Measurements from ENCODE around the gene HS6ST1. TPM values are rescaled to one million over a fixed set of nuclear protein-coding genes. Genes with fewer than 3 reads are reported as not detected.

Gene HS6ST1
- total and polyA plus RNA-seq, 2 of the 4 experiments (the other 2 are of a cell fraction): 29.9 to 36.9 TPM

GRCh38 chr2:128232965-128233789, 85.5 kb downstream of the HS6ST1 start (continued):
- TF ChIP-seq MAZ (IDR thresholded peaks at IDR 0.05; ENCODE audit: borderline replicate concordance, low read depth, low read length): peak; percentile 71; the same call in 1 of the 2 replicates
- peak; percentile 42; the same call in 1 of the 2 replicates for TF ChIP-seq MXI1 (IDR thresholded peaks at IDR 0.05; ENCODE audit: borderline replicate concordance, low read depth, low read length)

GRCh38 chr2:128228894-128229293, 89.8 kb downstream of the HS6ST1 start:
- H2AK9ac ChIP-seq (replicated peaks; ENCODE audit: low read depth, low read length, poor library complexity): no peak overlapping the region
- no TSS peak for BruUV-seq (replicated peaks)
- dilution Hi-C loops (cut with HindIII; ENCODE audit: low sequenced_read_pairs, unreplicated experiment): no loop called here

More at GRCh38 chr2:128228894-128229293, 89.8 kb downstream of the HS6ST1 start:
- no peak overlapping the region for H3K9ac ChIP-seq (ENCODE audit: low read depth, low read length)
- no peak overlapping the region for H3K4me2 ChIP-seq (ENCODE audit: low read depth, low read length)
- in situ Hi-C loops (cut with MboI; ENCODE audit: low sequenced_read_pairs): no loop called here
- H4K8ac ChIP-seq (ENCODE audit: low read depth in 2 of 2, low read length in 2 of 2): no peak overlapping the region
- no peaks in the 10 kb centered on the region for H3K79me1 ChIP-seq (ENCODE audit: low read depth in 1 of 2, low read length in 2 of 2)
- no peak overlapping the region for H3K4ac ChIP-seq (ENCODE audit: low read depth, low read length)
- no peak overlapping the region for H3K23ac ChIP-seq (ENCODE audit: low read depth, low read length)
- no peak overlapping the region for H3K56ac ChIP-seq (ENCODE audit: extremely low read depth, insufficient read depth, low read length)
- TF ChIP-seq MAZ (IDR thresholded peaks at IDR 0.05; ENCODE audit: borderline replicate concordance, low read depth, low read length) (no peak), CEBPB (IDR thresholded peaks at IDR 0.05; ENCODE audit: low read depth, low read length) (peak; percentile 46; the same call in 1 of the 2 replicates)
- intact Hi-C loops (cut with micrococcal nuclease): no loop called here
- H4K91ac ChIP-seq (ENCODE audit: insufficient read depth, low read depth, low read length): no peak overlapping the region
- no peaks in the 10 kb centered on the region for H3K36me3 ChIP-seq (ENCODE audit: control insufficient read depth, insufficient read depth, low read length)
- H2AK5ac ChIP-seq (ENCODE audit: low read depth, low read length): no peak overlapping the region
- H2AFZ ChIP-seq (replicated peaks; ENCODE audit: low read length, poor library complexity): no peak overlapping the region
- no peak overlapping the region for H2BK20ac ChIP-seq (ENCODE audit: low read depth, low read length)
- ATAC-seq (ENCODE audit: low read depth) (no peak), DNase-seq (peak; percentile 25)
- H3K18ac ChIP-seq (ENCODE audit: low read depth, low read length): no peak overlapping the region
- no peak overlapping the region for H4K5ac ChIP-seq (ENCODE audit: low read depth, low read length)
- no peak overlapping the region for H2BK15ac ChIP-seq (ENCODE audit: low read depth, low read length)
- CTCF ChIA-PET: interaction anchor here (0.6 kb wide), 2 partner anchors 231 to 259 kb away, joined by 3 to 4 read pairs; no protein-coding TSS in a partner anchor
- H4K20me1 ChIP-seq (ENCODE audit: insufficient read depth, low read length): no peaks in the 10 kb centered on the region; the same call in 1 of the 2 replicates
- no peaks in the 10 kb centered on the region for H3K9me1 ChIP-seq (ENCODE audit: insufficient read depth, low read length)
- peaks cover 2% of the 10 kb centered on the region; the same call in 1 of the 2 replicates for H3K27me3 ChIP-seq (ENCODE audit: control insufficient read depth, insufficient read depth, low read length)
- POLR2A ChIA-PET (ENCODE audit: unreplicated experiment): interaction anchor here (0.6 kb wide), 1 partner anchor 213 kb away, joined by 6 read pairs; no protein-coding TSS in a partner anchor
- H3K27ac ChIP-seq (ENCODE audit: insufficient read depth, low read length): no peak overlapping the region
- H3K4me3 ChIP-seq (ENCODE audit: insufficient read depth, low read depth, low read length): no peak overlapping the region
- H3K9me3 ChIP-seq (ENCODE audit: control insufficient read depth, insufficient read depth, low read length): peaks cover 2% of the 10 kb centered on the region; the same call in 1 of the 2 replicates
- no peak overlapping the region for H2BK5ac ChIP-seq (ENCODE audit: low read depth, low read length, poor library complexity, severe bottlenecking)
- H2BK120ac ChIP-seq (ENCODE audit: low read depth, low read length): no peak overlapping the region
- no peak overlapping the region for H3K14ac ChIP-seq (replicated peaks; ENCODE audit: low read depth, low read length)
- peaks cover 2% of the 10 kb centered on the region; the same call in 1 of the 2 replicates for H3K4me1 ChIP-seq (ENCODE audit: control insufficient read depth, insufficient read depth, low read length)

Measured in IMR-90 (cell line).